VCaP (cell line): Measurements from ENCODE around the gene KRT76.

Experiments used
- H3K27ac ChIP-seq: fragments of 450-650 bp; 2 replicates; pipeline ENCODE4 v1.5.1; 2017
- TF ChIP-seq, protein P1 (sequence below): fragments of 450-650 bp; conservative IDR thresholded peaks from 2 replicates; pipeline ENCODE4 v1.5.1; 2017; ENCODE audit warnings: mild to moderate bottlenecking, moderate library complexity

Gene KRT76

GRCh38 chr12:52721838-52722470 lies 55.2 kb downstream of the KRT76 start:
- TF ChIP-seq, protein P1, sequence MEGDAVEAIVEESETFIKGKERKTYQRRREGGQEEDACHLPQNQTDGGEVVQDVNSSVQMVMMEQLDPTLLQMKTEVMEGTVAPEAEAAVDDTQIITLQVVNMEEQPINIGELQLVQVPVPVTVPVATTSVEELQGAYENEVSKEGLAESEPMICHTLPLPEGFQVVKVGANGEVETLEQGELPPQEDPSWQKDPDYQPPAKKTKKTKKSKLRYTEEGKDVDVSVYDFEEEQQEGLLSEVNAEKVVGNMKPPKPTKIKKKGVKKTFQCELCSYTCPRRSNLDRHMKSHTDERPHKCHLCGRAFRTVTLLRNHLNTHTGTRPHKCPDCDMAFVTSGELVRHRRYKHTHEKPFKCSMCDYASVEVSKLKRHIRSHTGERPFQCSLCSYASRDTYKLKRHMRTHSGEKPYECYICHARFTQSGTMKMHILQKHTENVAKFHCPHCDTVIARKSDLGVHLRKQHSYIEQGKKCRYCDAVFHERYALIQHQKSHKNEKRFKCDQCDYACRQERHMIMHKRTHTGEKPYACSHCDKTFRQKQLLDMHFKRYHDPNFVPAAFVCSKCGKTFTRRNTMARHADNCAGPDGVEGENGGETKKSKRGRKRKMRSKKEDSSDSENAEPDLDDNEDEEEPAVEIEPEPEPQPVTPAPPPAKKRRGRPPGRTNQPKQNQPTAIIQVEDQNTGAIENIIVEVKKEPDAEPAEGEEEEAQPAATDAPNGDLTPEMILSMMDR = no peak
- no peak overlapping the region for H3K27ac ChIP-seq

DNA sequence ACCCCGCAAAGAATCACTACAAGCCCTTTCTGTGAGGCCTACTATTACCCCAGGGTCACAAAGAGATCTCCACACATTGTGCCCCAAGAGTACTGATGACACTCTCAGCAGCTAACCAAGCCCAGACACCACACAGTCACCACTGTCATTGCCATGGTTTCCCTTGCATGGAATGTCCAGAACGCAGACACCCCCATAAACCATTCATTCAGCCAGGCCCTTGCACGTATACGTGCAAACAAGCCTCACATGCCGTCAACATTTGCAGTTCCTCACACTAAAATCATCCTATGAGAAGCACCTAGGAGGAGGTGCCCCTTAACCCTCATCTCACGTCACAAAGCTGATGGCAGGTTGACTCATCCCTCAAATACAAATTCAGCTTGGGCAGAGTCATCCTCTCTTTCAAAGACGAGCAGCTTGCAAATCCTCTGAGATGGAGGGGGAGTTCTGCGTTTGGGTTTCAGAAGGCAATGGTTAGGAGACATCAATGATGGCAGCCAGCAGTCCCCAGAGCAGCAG lies 56.7 kb downstream of the KRT76 start:
- H3K27ac ChIP-seq = no peak overlapping the region
- TF ChIP-seq, protein P1 = no peak
